NCI-H146 treated with DMSO at 0.1 percent for 48 hours (cell line): ENCODE data around the gene TMPRSS2.

Source experiments
- DNase-seq: peaks from one replicate; lab custom pipeline; 2025; ENCODE audit not compliant: unreplicated experiment; lab: John Stamatoyannopoulos, UW

TMPRSS2 gene

GRCh38 chr21:41451753-41452676 is 55.9 kb downstream of the TMPRSS2 start:
- no peak for DNase-seq

- no peak for DNase-seq
These were observed 58.3 kb downstream of the TMPRSS2 start for GRCh38 chr21:41449613-41450012.

DNA sequence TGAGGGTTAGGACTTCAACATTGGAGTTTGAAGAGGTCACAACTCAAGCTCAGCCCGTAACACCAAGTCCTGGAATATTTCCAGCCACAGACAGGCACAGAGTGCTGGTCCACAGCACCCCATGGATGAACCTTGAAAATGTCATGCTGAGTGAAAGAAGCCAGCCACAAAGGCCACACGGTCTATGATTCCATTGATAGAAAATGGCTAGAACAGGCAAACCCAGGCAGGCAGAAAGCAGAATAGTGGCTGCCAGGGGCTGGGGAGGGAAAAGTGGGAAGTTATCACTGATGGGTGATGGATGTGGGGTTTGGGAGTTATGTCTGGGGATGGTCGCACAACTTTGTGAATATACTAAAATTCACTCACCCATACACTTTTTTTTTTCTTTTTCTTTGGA is 60.6 kb downstream of the TMPRSS2 start:
- no peak for DNase-seq

GRCh38 chr21:41446586-41446985 is 61.4 kb downstream of the TMPRSS2 start:
- no peak for DNase-seq

GRCh38 chr21:41445465-41445862 is 62.5 kb downstream of the TMPRSS2 start:
- no peak for DNase-seq

DNA sequence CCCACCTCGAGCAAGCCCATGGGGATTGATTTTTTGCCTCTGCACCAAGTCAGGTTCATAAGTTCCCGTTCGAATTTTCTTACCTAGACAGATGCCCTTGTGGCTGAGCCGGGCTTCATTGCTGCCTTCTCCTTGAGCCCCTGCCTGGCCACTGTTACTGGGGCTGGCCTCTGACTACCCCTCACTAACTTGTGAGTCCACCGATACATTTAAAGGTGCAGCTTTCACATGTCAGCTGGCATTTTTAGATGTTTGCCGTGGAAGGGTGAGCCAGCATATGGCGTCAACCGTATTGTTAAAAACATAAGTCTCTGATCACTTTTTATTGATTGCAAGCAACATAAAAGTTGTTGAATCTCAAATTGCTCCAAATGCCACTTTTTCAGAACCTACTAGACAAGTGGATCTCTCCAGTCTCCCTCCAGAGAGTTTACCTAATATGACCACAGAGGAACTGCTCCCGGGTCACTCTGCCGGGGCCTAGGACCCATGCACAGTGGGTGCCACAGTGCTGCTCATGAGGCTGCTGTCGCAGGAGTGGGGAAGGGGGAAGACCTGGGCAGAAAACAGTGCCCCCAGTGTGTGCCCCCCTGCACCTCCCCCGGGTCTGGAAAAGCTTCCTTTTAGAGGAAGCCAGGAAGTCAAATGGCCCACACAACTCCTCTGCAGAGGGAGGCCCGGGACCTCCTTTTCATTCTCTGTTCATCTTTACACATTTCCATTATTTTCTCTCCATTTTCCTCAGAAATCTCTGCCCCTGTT is 63.1 kb downstream of the TMPRSS2 start:
- no peak for DNase-seq

GRCh38 chr21:41443562-41443961 is 64.4 kb downstream of the TMPRSS2 start:
- no peak for DNase-seq

DNA sequence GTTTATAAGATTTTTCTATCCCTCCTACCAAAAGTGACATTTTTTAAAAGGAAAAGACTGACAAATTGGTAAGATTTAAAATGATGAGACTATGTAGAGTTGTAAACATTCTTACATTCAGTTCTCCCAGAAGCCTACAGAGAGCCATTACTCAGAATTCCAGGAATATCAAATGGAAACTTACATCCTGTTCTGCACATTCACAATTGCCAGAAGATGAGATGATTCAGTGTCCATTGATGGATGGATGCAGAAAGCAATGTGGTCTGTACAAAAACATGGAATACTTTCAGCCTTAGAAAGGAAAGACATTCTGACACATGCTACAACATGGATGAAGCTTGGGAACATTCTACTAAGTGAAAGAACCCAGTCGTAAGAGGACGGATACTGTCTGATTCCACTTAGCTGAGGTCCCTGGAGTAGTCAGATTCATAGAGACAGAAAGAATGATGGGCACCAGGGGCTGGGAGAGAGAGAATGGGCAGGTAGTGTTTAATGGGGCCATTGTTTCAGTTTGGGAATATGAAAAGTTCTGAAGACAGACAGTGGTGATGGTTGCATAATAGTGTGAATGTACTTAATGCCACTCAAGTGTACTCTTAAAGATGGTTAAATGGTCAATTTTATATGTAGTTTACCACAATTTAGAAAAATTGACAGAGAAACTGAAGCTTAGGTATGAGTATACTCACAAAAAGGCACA is 65.3 kb downstream of the TMPRSS2 start:
- no peak for DNase-seq

GRCh38 chr21:41441546-41441945 is 66.4 kb downstream of the TMPRSS2 start:
- DNase-seq, result no peak

DNA sequence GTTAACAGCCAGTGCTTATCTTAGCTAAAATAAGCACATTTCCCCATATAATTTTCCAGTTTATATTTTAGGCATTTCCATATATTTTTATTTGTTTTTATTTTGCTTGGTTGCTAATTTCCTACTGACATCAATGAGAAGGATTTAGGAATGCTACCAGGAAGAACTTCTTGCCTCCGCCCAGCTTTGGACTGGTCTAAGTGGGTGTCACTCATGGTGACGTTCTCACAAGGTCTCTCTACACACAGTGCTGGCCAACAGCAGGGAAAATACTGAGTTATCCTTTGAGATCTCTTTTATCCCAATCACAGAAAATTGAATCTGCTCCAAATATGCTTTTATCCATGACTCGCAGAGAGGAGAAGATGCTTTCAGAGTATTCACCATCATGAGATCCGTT is 68.7 kb downstream of the TMPRSS2 start:
- no peak for DNase-seq

DNA sequence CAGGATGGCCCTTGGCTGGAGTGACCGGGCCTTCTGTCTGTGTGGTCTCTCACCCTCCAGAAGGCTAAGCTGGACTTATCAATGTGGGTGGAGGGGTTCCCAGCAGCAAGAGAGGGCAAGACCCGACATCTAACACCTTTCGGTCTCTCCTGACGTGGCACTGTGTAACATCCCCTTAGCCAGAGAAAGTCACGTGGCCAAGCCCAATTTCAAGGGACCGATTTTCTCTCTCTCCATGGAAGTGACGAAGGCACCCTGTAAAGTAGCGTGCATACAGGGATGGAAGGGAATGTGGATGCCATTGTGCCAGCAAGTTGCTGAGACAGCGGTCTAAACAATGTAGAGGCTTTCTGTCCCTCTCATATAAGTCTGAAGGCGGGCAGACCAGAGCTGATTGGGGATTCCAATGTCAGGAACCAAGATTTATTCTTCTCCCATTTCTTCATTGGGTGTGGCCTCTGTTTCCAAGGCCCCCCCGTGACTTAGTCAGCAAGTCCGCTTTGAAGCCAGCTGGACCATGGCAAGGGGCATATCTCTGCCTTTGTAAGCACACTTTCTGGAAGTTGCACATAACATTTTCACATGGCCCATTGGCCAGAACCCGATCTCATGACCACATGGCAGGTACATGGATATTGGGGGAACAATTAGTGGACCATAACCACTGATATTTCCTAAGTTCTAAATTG is 69.4 kb downstream of the TMPRSS2 start:
- no peak for DNase-seq

- DNase-seq, result no peak
These were observed 70.2 kb downstream of the TMPRSS2 start for GRCh38 chr21:41437729-41438128.

DNA sequence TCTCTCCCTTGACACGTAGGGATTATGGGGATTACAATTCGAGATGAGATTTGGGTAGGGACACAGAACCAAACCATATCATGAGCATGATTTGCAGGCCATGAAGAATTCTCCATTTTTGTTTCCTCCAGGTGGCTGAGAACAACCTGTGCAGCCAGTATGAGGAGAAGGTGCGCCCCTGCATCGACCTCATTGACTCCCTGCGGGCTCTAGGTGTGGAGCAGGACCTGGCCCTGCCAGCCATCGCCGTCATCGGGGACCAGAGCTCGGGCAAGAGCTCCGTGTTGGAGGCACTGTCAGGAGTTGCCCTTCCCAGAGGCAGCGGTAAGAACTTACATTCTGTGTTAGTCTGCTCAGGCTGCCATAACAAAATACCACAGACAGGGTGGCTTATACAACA is 72.3 kb downstream of the TMPRSS2 start:
- no peak for DNase-seq

DNA sequence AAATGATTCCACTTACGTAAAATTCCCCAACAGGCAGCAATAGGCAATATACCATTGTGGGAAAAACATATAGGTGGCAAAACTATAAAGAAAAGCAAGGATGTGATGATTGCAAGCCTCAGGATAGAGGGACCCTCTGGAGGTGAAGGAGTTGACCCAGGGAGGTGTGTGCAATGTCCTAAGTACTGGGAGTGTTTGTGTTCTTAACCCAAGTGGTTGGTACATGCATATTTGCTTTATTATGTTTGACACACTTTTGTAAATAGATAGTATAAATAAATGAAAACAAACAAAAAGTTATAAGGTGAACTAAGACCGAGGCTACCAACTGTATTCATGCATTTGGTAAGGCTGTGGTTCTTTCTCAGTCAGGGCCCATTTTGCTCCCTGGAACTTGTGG is 74.4 kb downstream of the TMPRSS2 start:
- DNase-seq, result no peak

GRCh38 chr21:41432562-41433460 is 75.1 kb downstream of the TMPRSS2 start:
- no peak for DNase-seq

DNA sequence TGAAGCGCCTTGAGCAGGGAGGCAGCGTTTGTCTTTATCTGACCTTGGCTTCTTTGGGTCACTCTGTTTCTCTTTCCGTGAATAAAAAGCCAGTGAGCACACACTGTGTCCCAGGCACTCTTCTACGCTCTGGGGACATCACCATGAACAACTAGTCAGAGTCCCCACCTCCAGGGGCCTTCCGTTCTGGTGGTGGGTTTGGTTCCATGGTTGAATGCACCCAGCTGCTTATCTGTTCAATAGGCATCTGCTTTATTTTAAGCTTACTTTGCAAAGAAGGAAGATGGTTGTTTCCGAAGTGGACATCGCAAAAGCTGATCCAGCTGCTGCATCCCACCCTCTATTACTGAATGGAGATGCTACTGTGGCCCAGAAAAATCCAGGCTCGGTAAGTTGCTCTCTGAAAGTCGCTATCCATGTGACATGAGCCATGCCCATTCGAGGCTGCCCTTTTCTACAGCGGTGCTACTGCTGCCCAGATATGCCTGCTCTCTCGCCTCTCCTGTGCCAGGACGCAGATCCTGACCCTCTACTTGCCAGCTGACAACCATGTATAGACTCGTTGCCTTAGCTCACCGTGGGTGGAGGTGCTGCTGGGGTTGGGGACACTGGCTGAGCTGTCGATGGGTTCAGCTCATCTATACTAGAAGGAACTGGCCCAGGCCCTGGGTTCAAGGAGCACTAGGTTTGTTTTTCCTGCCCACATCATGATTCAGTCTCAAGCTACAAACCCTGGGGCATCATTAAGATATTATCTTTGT is 76.0 kb downstream of the TMPRSS2 start:
- no peak for DNase-seq

- no peak for DNase-seq
These were observed 78.0 kb downstream of the TMPRSS2 start for GRCh38 chr21:41429925-41430491.

GRCh38 chr21:41429305-41429704 is 78.7 kb downstream of the TMPRSS2 start:
- no peak for DNase-seq

DNA sequence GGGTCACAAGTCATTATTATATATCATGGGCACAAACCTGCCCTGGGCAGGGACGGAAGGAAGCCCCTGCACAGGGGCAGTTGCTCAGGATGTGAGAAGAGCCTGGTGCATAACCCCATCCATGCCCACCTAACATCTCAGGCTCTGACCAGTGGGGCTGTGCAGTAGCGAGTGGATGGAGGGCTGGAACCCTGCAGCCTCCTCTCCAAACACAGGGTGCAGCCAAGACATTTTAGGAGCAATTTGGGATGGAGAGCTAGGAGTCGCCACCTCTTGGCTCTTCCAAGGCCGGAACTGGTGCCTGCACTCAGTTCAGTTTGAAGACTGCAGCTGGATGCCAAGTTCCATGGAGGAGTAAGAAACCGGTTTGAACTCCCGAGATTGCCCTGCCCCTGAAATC is 79.1 kb downstream of the TMPRSS2 start:
- DNase-seq, result no peak
